Globus pallidus (tissue), 1 donor: ENCODE results near the gene TP63.

Experiments used
- DNase-seq: peaks from one replicate; pipeline ENCODE4 v3.0.0-alpha.2; 2015; ENCODE audit warnings: low spot score

The TP63 gene

GRCh38 chr3:189914799-189915198 lies 283.6 kb downstream of the TP63 start:
- no peak for DNase-seq

GRCh38 chr3:189921770-189922169 lies 290.6 kb downstream of the TP63 start:
- no peak for DNase-seq

- no peak for DNase-seq
These were observed 297.0 kb downstream of the TP63 start for GRCh38 chr3:189927975-189928895.

GRCh38 chr3:189936201-189936945 lies 305.2 kb downstream of the TP63 start:
- DNase-seq = no peak

GRCh38 chr3:189937302-189938127 lies 306.3 kb downstream of the TP63 start:
- DNase-seq = no peak

DNA sequence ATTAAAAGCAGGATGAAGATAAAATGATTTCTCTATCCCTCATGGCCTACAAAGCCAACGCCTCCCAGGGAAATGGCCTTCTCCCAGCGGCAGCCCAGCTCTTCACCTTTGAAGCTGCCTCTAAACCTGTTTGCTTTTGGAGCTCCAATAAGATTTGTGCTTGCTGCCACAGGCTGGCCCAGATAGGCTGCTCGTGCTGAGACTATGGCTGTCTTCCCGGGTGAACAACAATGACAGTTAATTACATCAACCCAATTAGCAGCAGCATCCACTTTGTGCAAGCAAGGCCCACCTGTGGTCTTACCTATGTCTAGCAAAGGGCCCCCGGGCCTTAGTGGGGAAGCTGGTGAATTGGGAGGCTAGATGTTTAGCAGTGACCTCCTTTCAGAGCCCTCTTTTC lies 309.9 kb downstream of the TP63 start:
- no peak for DNase-seq

DNA sequence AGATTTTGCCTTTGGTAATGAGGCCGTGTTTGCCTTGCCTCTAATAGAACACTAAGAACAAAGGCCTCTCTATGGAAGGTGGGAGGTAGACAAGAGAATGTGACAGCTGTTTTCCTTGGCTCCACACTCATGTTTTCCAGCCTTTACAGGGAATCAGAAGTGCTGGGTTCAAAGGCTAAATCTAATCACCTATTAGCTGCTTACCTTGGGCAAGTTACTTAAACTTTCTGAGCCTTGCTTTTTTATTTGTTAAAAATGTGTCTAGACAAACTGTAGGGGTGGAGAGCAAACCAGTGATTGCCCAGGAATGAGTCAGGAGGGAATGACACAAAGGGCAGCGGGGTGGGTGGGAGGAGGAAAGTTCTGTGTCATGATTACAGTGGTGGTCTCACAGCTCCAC lies 310.5 kb downstream of the TP63 start:
- DNase-seq = no peak

- DNase-seq = no peak
These were observed 311.8 kb downstream of the TP63 start for GRCh38 chr3:189942948-189943347.

- no peak for DNase-seq
These were observed 313.3 kb downstream of the TP63 start for GRCh38 chr3:189944285-189945145.

DNA sequence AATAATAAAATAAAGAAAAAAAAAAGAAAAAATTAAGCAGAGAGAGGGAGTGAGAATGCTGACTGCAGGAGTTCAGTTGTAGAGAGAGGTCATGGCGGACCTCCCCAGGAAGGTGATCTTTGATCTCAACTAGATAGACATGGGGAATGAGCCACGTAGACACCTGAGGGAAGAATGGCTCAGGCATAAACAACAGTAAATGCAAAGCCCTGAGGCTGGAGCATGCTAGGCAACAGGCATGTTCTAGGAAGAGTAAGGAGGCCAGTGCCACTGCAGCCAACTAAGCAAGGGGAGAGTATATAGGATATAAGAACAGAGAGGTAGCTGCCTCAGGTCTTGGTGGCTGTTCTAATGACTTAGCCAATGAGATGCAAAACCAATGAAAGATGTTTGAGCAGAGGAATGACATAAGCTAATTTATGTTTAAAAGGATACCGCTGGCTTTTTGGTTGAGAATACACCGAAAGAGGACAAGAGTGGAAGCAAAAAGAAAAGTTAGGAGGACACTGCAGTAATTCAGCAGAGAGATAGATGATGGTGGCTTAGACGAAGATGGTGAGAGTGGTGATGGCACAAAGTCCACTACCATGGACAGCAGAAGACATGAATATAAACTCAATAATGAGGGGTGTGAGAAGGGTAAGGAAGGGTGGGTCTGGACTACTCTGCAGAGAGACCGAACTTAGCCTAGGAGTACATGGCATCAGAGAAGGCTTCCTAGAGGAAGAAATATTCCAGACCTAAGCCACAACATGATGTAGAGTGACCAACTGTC lies 314.9 kb downstream of the TP63 start:
- no peak for DNase-seq
